SK-N-SH treated with all-trans-retinoic acid at 6 μM for 48 hours (cell line): ENCODE measurements around the gene AK4.

Source experiments
- ATAC-seq: fragments of 200-7000 bp; cut with Tn5 transposase; 3 replicates; pipeline ENCODE4 v1.9.1; 2020; ENCODE audit warnings: mild to moderate bottlenecking, moderate library complexity
- ARNTL ChIP-seq: fragments of 450-650 bp; formaldehyde crosslinking; IDR thresholded peaks from 2 replicates; pipeline ENCODE4 v1.5.0; 2020; ENCODE audit warnings: low read depth, mild to moderate bottlenecking, moderate library complexity, borderline replicate concordance
- BACH2 ChIP-seq: fragments of 250-450 bp; sonication (Bioruptor Pico); IDR thresholded peaks from 2 replicates; pipeline ENCODE4 v1.9.0; 2021; ENCODE audit warnings: mild to moderate bottlenecking, borderline replicate concordance
- CSDC2 ChIP-seq: fragments of 250-450 bp; sonication (Bioruptor Pico); IDR thresholded peaks from 2 replicates; pipeline ENCODE4 v1.5.0; 2020; ENCODE audit warnings: mild to moderate bottlenecking, moderate library complexity
- CSRNP3 ChIP-seq: fragments of 250-450 bp; sonication (Bioruptor Pico); IDR thresholded peaks from 2 replicates; pipeline ENCODE4 v1.5.1; 2021; ENCODE audit warnings: mild to moderate bottlenecking, moderate library complexity
- ESRRG ChIP-seq: fragments of 250-450 bp; sonication (Bioruptor Pico); IDR thresholded peaks from 2 replicates; pipeline ENCODE4 v1.6.1; 2021; ENCODE audit warnings: mild to moderate bottlenecking
- GLIS3 ChIP-seq: fragments of 250-450 bp; sonication (Bioruptor Pico); IDR thresholded peaks from 2 replicates; pipeline ENCODE4 v1.5.0; 2020; ENCODE audit warnings: mild to moderate bottlenecking, moderate library complexity
- OSR1 ChIP-seq: fragments of 250-450 bp; sonication (Bioruptor Pico); IDR thresholded peaks from 2 replicates; pipeline ENCODE4 v1.8.0; 2022; ENCODE audit warnings: moderate library complexity, mild to moderate bottlenecking, inconsistent platforms
- PATZ1 ChIP-seq: fragments of 250-450 bp; sonication (Bioruptor Pico); IDR thresholded peaks from 2 replicates; pipeline ENCODE4 v1.8.0; 2020; ENCODE audit warnings: mild to moderate bottlenecking, moderate library complexity, borderline replicate concordance
- POU6F1 ChIP-seq: fragments of 250-450 bp; sonication (Bioruptor Pico); IDR thresholded peaks from 2 replicates; pipeline ENCODE4 v1.8.0; 2021; ENCODE audit warnings: low read depth, mild to moderate bottlenecking, moderate library complexity, borderline replicate concordance
- PPARA ChIP-seq: fragments of 250-450 bp; sonication (Bioruptor Pico); IDR thresholded peaks from 2 replicates; pipeline ENCODE4 v1.5.0; 2020; ENCODE audit warnings: mild to moderate bottlenecking, borderline replicate concordance
- RARB ChIP-seq: fragments of 250-450 bp; sonication (Bioruptor Pico); IDR thresholded peaks from 2 replicates; pipeline ENCODE4 v1.8.0; 2021; ENCODE audit warnings: mild to moderate bottlenecking, moderate library complexity
- SNAI2 ChIP-seq: fragments of 250-450 bp; sonication (Bioruptor Pico); IDR thresholded peaks from 2 replicates; pipeline ENCODE4 v1.5.0; 2020; ENCODE audit warnings: mild to moderate bottlenecking, moderate library complexity
- TCF4 ChIP-seq: fragments of 250-450 bp; sonication (Bioruptor Pico); IDR thresholded peaks from 2 replicates; pipeline ENCODE4 v1.8.0; 2021; ENCODE audit warnings: mild to moderate bottlenecking, moderate library complexity, borderline replicate concordance
- TOX ChIP-seq: fragments of 250-450 bp; sonication (Bioruptor Pico); IDR thresholded peaks from 2 replicates; pipeline ENCODE4 v1.8.0; 2021; ENCODE audit warnings: mild to moderate bottlenecking, moderate library complexity, borderline replicate concordance
- TSHZ2 ChIP-seq: fragments of 250-450 bp; sonication (Bioruptor Pico); IDR thresholded peaks from 2 replicates; pipeline ENCODE4 v1.5.0; 2020; ENCODE audit warnings: mild to moderate bottlenecking, moderate library complexity
- ZC3H10 ChIP-seq: fragments of 250-450 bp; sonication (Bioruptor Pico); IDR thresholded peaks from 2 replicates; pipeline ENCODE4 v1.5.1; 2021; ENCODE audit warnings: mild to moderate bottlenecking, moderate library complexity
- ZFP3 ChIP-seq: fragments of 250-450 bp; sonication (Bioruptor Pico); IDR thresholded peaks from 2 replicates; pipeline ENCODE4 v1.5.0; 2020; ENCODE audit warnings: mild to moderate bottlenecking, moderate library complexity
- ZFP30 ChIP-seq: fragments of 450-650 bp; formaldehyde crosslinking; IDR thresholded peaks from 2 replicates; pipeline ENCODE4 v1.5.0; 2022; ENCODE audit warnings: mild to moderate bottlenecking, moderate library complexity
- ZNF565 ChIP-seq: fragments of 450-650 bp; formaldehyde crosslinking; conservative IDR thresholded peaks from 2 replicates; pipeline ENCODE4 v1.5.0; 2020; ENCODE audit warnings: low read depth, mild to moderate bottlenecking, moderate library complexity
- ZNF70 ChIP-seq: fragments of 450-650 bp; formaldehyde crosslinking; IDR thresholded peaks from 2 replicates; pipeline ENCODE4 v1.5.0; 2020; ENCODE audit warnings: mild to moderate bottlenecking, moderate library complexity
- ZNF8 ChIP-seq: fragments of 450-650 bp; formaldehyde crosslinking; IDR thresholded peaks from 2 replicates; pipeline ENCODE4 v1.5.0; 2020; ENCODE audit warnings: mild to moderate bottlenecking, moderate library complexity

The AK4 gene

GRCh38 chr1:65150583-65151263 is 2.7 kb downstream of the AK4 start:
- no peak for ATAC-seq

GRCh38 chr1:65151641-65152040 is 3.6 kb downstream of the AK4 start:
- TF ChIP-seq CSDC2 (CRISPR knock-in tag) = no peak
- TF ChIP-seq BACH2 (CRISPR knock-in tag) = no peak
- TF ChIP-seq RARB (CRISPR knock-in tag) = no peak
- no peak for TF ChIP-seq TCF4 (CRISPR knock-in tag)
- TF ChIP-seq ZNF565 (CRISPR knock-in tag) = no peak
- TF ChIP-seq CSRNP3 = no peak
- TF ChIP-seq TSHZ2 (CRISPR knock-in tag) = no peak
- no peak for TF ChIP-seq ARNTL (CRISPR knock-in tag)
- TF ChIP-seq TOX (CRISPR knock-in tag) = no peak
- no peak for TF ChIP-seq ESRRG
- TF ChIP-seq PPARA (CRISPR knock-in tag) = no peak
- TF ChIP-seq GLIS3 (CRISPR knock-in tag) = no peak
- TF ChIP-seq ZFP30 (CRISPR knock-in tag) = no peak
- no peak for TF ChIP-seq ZC3H10
- no peak for TF ChIP-seq OSR1
- no peak for TF ChIP-seq ZFP3 (CRISPR knock-in tag)
- no peak for TF ChIP-seq PATZ1 (CRISPR knock-in tag)
- TF ChIP-seq, all 23 proteins: peak for 0
- ATAC-seq = no peak

More at GRCh38 chr1:65150583-65151263, 2.7 kb downstream of the AK4 start:
- TF ChIP-seq TCF4 (CRISPR knock-in tag) (no peak), TSHZ2 (CRISPR knock-in tag) (no peak), ZNF70 (no peak), CSRNP3 (no peak), GLIS3 (CRISPR knock-in tag) (no peak), ESRRG (no peak), OSR1 (no peak), POU6F1 (CRISPR knock-in tag) (no peak), SNAI2 (CRISPR knock-in tag) (no peak), ZNF8 (CRISPR knock-in tag) (no peak)
